Esophagus muscularis mucosa (tissue), 3 donors: ENCODE measurements around the gene TGDS.

Source experiments
- POLR2A ChIP-seq: fragments of 450-650 bp; IDR thresholded peaks from one replicate; pipeline ENCODE4 v1.6.1; 2017; ENCODE audit warnings: antibody characterized with exemption, moderate library complexity, mild to moderate bottlenecking, low read depth
- POLR2AphosphoS5 ChIP-seq, 2 donors: sonication (generic); formaldehyde crosslinking; IDR thresholded peaks; one replicate each; pipeline ENCODE4 v1.6.1; 2017; ENCODE audit warnings: antibody characterized with exemption in 2 of 2
- TF ChIP-seq, protein P1 (sequence below), 3 experiments: fragments of 200-600 bp in 2 of 3; fragments of 450-650 bp in 1 of 3; sonication (generic) in 2 of 3; IDR thresholded peaks; one replicate each; pipeline ENCODE4 v1.5.1; 2017 to 2019; ENCODE audit warnings: antibody characterized with exemption in 3 of 3, mild to moderate bottlenecking in 2 of 3, moderate library complexity in 1 of 3

DNA sequence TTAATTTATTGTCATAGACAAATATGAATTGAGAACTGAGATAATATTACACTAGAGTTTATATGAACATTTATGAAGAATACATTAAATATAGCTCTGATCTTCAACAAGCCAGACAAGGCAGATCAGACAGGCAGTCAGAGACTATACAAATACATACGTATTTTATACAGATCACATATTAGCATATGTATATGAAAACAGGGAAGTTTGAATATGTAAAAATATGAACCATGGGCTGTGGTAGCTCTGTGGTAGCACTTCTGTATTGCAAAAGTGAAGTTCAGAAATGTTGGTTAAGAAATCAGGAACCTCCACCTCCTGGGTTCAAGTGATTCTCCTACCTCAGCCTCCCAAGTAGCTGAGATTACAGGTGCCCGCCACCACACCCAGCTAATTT, 26.4 kb upstream of the TGDS start:
- TF ChIP-seq, protein P1, sequence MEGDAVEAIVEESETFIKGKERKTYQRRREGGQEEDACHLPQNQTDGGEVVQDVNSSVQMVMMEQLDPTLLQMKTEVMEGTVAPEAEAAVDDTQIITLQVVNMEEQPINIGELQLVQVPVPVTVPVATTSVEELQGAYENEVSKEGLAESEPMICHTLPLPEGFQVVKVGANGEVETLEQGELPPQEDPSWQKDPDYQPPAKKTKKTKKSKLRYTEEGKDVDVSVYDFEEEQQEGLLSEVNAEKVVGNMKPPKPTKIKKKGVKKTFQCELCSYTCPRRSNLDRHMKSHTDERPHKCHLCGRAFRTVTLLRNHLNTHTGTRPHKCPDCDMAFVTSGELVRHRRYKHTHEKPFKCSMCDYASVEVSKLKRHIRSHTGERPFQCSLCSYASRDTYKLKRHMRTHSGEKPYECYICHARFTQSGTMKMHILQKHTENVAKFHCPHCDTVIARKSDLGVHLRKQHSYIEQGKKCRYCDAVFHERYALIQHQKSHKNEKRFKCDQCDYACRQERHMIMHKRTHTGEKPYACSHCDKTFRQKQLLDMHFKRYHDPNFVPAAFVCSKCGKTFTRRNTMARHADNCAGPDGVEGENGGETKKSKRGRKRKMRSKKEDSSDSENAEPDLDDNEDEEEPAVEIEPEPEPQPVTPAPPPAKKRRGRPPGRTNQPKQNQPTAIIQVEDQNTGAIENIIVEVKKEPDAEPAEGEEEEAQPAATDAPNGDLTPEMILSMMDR (IDR thresholded peaks at IDR 0.05): no peak
- TF ChIP-seq POLR2AphosphoS5 (IDR thresholded peaks at IDR 0.05) (no peak), POLR2A (no peak)
